GM12875 (cell line): Measurements from ENCODE around the gene MVB12B.

Experiments
- H3K4me3 ChIP-seq: one replicate; pipeline ENCODE4 v1.5.1; 2011; ENCODE audit warnings: low read depth, low read length, control low read depth
- TF ChIP-seq, protein P1 (sequence below): IDR thresholded peaks from 2 replicates; pipeline ENCODE4 v1.5.1; 2011; ENCODE audit warnings: low read depth, mild to moderate bottlenecking, control low read depth, inconsistent platforms, low read length, moderate library complexity, borderline replicate concordance; ENCODE audit not compliant: insufficient read depth

MVB12B gene

DNA sequence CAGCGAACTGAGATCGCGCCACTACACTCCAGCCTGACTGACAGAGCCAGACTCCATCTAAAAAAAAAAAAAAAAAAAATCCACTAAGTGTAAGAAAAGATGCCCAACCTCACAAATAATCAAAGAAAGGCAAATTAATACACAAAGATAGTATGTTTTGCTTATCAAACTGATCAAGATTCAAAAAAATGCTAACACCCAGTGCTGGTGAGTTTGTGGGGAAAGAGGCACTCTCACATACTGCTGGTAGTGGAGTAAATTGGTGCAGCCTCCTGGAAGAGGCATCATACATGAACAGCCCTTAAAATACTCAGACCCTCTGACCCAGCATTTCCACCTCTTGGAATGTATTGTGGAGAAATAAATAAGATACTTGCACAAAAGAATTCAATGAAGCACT is 216.9 kb downstream of the MVB12B start:
- TF ChIP-seq, protein P1, sequence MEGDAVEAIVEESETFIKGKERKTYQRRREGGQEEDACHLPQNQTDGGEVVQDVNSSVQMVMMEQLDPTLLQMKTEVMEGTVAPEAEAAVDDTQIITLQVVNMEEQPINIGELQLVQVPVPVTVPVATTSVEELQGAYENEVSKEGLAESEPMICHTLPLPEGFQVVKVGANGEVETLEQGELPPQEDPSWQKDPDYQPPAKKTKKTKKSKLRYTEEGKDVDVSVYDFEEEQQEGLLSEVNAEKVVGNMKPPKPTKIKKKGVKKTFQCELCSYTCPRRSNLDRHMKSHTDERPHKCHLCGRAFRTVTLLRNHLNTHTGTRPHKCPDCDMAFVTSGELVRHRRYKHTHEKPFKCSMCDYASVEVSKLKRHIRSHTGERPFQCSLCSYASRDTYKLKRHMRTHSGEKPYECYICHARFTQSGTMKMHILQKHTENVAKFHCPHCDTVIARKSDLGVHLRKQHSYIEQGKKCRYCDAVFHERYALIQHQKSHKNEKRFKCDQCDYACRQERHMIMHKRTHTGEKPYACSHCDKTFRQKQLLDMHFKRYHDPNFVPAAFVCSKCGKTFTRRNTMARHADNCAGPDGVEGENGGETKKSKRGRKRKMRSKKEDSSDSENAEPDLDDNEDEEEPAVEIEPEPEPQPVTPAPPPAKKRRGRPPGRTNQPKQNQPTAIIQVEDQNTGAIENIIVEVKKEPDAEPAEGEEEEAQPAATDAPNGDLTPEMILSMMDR = no peak
- no peak overlapping the region for H3K4me3 ChIP-seq

DNA sequence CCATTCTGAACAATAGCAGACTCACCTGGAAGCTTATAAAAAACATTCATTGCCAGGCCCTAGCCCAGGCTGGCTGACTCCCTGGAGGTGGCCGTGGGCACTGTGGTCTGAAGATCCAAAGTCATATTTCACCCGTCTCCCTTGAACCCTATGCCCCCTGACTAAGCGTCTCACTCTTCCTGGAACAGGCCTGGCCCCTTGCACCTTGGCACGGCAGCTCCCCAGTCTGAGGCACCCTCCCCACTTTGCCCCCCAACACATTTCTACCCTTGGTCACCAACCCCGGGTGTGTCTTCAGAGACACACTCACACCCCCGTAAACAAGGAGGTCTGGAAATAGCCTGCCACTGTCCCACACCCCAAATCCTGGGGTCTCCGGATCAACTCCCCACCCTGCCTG is 218.5 kb downstream of the MVB12B start:
- TF ChIP-seq, protein P1 = no peak

GRCh38 chr9:126546036-126546435 is 219.4 kb downstream of the MVB12B start:
- no peak overlapping the region for H3K4me3 ChIP-seq
- TF ChIP-seq, protein P1 = no peak

More for the DNA sequence above, 218.5 kb downstream of the MVB12B start:
- H3K4me3 ChIP-seq = no peak overlapping the region

- H3K4me3 ChIP-seq = no peak overlapping the region
- TF ChIP-seq, protein P1 = no peak
Observed at GRCh38 chr9:126548312-126548711, 221.7 kb downstream of the MVB12B start.

DNA sequence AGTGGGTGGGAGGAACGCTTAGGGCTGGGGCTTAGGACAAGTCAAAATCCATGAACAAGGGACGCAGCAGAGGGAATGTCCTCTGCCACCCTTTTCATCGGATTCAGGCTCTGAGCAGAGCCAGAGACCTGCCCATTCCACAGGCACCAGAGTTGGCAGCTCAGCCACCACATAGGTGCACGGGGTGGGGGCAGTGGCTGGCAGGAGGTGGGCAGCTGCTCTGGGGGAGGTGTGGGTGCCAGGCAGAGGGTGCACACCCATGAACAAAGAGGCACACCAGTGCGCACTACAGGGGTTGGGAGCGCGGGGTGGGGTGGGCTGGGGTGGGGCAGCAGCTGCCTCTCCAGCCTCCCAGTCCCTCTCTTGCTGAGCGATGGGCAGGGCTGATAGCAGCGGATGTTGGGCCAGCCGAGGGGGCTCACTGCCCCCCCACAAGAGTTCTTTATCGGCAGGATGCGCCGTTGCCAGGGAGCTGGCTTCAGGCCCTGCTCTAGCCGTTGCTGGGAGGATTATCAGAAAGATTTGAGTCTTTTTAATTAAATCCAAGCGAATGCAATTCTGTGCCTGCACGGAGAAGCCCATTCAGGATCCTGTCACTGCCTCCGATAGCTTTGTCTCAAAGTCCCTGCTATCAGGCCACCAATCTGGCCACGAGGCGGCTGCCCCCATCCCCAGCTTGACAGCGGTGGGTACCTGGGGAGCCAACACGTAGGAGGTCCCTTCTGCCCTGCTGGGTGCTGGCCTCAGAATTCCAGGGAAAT is 222.8 kb downstream of the MVB12B start:
- H3K4me3 ChIP-seq = no peak overlapping the region
- TF ChIP-seq, protein P1 = no peak

- TF ChIP-seq, protein P1 = no peak
Observed at GRCh38 chr9:126550891-126551351, 224.3 kb downstream of the MVB12B start.

DNA sequence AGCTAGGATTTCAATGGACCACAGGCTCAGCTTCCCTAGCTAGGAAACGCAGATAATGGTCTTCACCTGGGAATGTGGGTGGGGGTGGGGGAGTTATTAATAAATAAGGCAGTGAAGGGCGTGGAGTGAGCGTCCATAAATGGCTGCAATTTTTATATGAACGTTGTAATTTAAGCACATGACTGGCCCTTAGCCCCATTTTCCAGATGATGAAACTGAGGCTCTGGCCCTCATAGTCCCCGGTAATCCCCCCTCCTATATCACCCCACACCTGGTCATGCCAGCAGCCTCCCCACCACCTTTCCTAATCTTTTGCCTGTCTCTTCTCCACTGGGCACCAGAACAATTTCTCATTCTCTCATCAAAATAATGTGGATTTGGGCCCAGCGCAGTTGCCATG is 225.2 kb downstream of the MVB12B start:
- TF ChIP-seq, protein P1 = no peak

More at GRCh38 chr9:126550891-126551351, 224.3 kb downstream of the MVB12B start:
- H3K4me3 ChIP-seq = no peak overlapping the region

More for the DNA sequence above, 225.2 kb downstream of the MVB12B start:
- no peak overlapping the region for H3K4me3 ChIP-seq
